Skeletal muscle tissue (tissue), 4 donors: ENCODE measurements around the gene FOXQ1. TPM values are rescaled to one million over a fixed set of nuclear protein-coding genes. Genes with fewer than 3 reads are reported as not detected.
A peak's percentile ranks its signal among the peaks of the same experiment; 100 is the strongest.

ENCODE experiments used
- H3K27ac ChIP-seq: one replicate; pipeline ENCODE4 v1.7.0; 2013; ENCODE audit warnings: mild to moderate bottlenecking, low read depth, low read length, inconsistent platforms
- H3K27me3 ChIP-seq, 3 donors: one replicate each; pipeline ENCODE4 v1.7.0; 2013; ENCODE audit warnings: low read length in 3 of 3; ENCODE audit not compliant: control insufficient read depth in 3 of 3, insufficient read depth in 3 of 3
- H3K36me3 ChIP-seq, 3 donors: one replicate each; pipeline ENCODE4 v1.7.0; 2013; ENCODE audit warnings: low read length in 3 of 3; ENCODE audit not compliant: control insufficient read depth in 3 of 3, insufficient read depth in 3 of 3
- H3K4me1 ChIP-seq, 3 donors: one replicate each; pipeline ENCODE4 v1.7.0; 2013; ENCODE audit warnings: low read length in 3 of 3, mild to moderate bottlenecking in 3 of 3; ENCODE audit not compliant: control insufficient read depth in 3 of 3, insufficient read depth in 3 of 3
- H3K4me3 ChIP-seq, 3 donors: one replicate each; pipeline ENCODE4 v1.7.0; 2013; ENCODE audit warnings: low read length in 3 of 3
- H3K9ac ChIP-seq, 3 donors: one replicate each; pipeline ENCODE4 v1.7.0; 2013; ENCODE audit warnings: low read length in 3 of 3, mild to moderate bottlenecking in 3 of 3, moderate library complexity in 2 of 3, low read depth in 1 of 3
- H3K9me3 ChIP-seq, 3 donors: one replicate each; pipeline ENCODE4 v1.7.0; 2013; ENCODE audit warnings: low read length in 3 of 3; ENCODE audit not compliant: control insufficient read depth in 3 of 3
- total RNA-seq: library from RNA; depleted of rRNA; stranded (reverse); fragments of >200 nt; gene quantifications from one replicate; pipeline ENCODE4 v1.2.3, GENCODE V29; 2014
- donor health status: Osteomylitis.

The FOXQ1 gene
- total RNA-seq, 1 donor from 2014 or later, result not detected

GRCh38 chr6:1290805-1291204 is 21.1 kb upstream of the FOXQ1 start:
- H3K27ac ChIP-seq, result no peak overlapping the region
- H3K9ac ChIP-seq, result no peak overlapping the region
- no peaks in the 10 kb centered on the region for H3K36me3 ChIP-seq
- H3K4me1 ChIP-seq, result no peaks in the 10 kb centered on the region
- no peak overlapping the region for H3K4me3 ChIP-seq
- peaks cover 4 to 20% (median 16%) of the 10 kb centered on the region in 3 donors for H3K27me3 ChIP-seq
- H3K9me3 ChIP-seq, result peaks cover 0 to 2% (median 0%) of the 10 kb centered on the region in 3 donors

GRCh38 chr6:1291381-1291780 is 20.5 kb upstream of the FOXQ1 start:
- no peaks in the 10 kb centered on the region for H3K36me3 ChIP-seq
- H3K4me3 ChIP-seq, result no peak overlapping the region
- H3K4me1 ChIP-seq, result no peaks in the 10 kb centered on the region
- H3K9ac ChIP-seq, result no peak overlapping the region
- peaks cover 0 to 2% (median 0%) of the 10 kb centered on the region in 3 donors for H3K9me3 ChIP-seq
- peaks cover 7 to 23% (median 16%) of the 10 kb centered on the region in 3 donors for H3K27me3 ChIP-seq
- H3K27ac ChIP-seq, result no peak overlapping the region

GRCh38 chr6:1295420-1295819 is 16.5 kb upstream of the FOXQ1 start:
- H3K4me1 ChIP-seq, result no peaks in the 10 kb centered on the region
- no peaks in the 10 kb centered on the region for H3K36me3 ChIP-seq
- H3K27ac ChIP-seq, result no peak overlapping the region
- no peak overlapping the region for H3K4me3 ChIP-seq
- H3K9me3 ChIP-seq, result peaks cover 0 to 2% (median 0%) of the 10 kb centered on the region in 3 donors
- peaks cover 7 to 16% (median 14%) of the 10 kb centered on the region in 3 donors for H3K27me3 ChIP-seq
- H3K9ac ChIP-seq, result no peak overlapping the region

DNA sequence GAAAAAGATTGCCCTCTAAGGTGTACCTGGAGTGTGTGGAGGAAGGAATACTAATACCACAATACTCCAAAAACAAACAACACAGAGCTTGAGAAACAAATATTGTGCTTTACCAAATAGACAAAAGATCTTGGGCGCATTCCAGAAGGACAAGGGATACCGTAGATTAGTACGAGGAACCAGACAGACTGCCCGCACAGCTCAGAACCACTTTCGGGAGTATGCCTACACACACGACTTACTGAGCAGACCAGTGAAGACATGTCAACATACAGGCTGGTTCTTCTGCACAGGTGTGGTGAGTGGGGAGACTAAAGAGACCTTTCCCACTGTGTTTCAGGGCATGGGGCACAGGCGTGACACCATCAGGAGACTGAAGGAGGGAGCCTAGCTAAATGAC is 15.8 kb upstream of the FOXQ1 start:
- H3K9me3 ChIP-seq, result peaks cover 0 to 2% (median 0%) of the 10 kb centered on the region in 3 donors
- H3K9ac ChIP-seq, result no peak overlapping the region
- no peaks in the 10 kb centered on the region for H3K4me1 ChIP-seq
- no peak overlapping the region for H3K4me3 ChIP-seq
- no peak overlapping the region for H3K27ac ChIP-seq
- no peaks in the 10 kb centered on the region for H3K36me3 ChIP-seq
- H3K27me3 ChIP-seq, result peaks cover 7 to 16% (median 14%) of the 10 kb centered on the region in 3 donors

DNA sequence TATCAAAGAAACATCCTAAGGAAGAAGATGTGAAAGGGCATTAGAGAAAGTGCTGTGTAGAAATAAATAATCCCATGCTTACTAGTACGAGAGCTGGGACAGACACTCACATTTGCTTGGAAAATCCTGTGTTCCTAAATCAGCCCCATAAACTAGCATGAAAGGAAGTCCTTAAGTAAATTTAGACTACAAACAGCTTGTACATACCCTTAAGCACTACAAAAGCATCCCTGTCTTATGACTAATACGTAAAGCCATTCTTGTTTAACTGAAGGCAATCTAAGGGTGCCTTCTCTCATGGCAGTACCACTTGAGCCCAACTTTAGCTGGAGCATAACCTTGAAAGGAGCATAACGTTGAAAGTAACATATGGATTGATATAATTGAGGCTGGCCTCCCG is 15.4 kb upstream of the FOXQ1 start:
- no peak overlapping the region for H3K4me3 ChIP-seq
- no peak overlapping the region for H3K27ac ChIP-seq
- H3K27me3 ChIP-seq, result peaks cover 7 to 16% (median 14%) of the 10 kb centered on the region in 3 donors

DNA sequence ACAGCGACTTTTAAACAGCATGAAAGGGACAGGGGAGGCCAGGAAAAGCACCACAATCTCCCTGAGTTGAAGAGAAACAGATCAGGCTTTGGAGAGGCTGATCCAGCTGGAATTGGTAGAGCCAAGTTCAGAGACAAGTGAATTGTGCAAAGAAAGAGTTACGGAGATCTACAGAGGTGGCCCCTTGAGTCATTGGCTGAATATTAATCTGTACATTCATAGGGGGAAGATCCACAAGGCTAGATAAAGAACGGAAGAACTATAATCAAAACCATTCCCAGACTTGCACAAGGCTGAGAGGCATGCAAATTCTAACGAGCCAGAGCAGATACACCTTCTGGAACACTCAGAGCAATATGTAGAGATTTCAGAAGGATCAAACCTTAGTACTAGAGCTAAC is 14.2 kb upstream of the FOXQ1 start:
- H3K36me3 ChIP-seq, result no peaks in the 10 kb centered on the region
- H3K4me3 ChIP-seq, result no peak overlapping the region
- H3K4me1 ChIP-seq, result no peaks in the 10 kb centered on the region
- peaks cover 3 to 11% (median 10%) of the 10 kb centered on the region in 3 donors for H3K27me3 ChIP-seq
- no peak overlapping the region for H3K27ac ChIP-seq
- peaks cover 0 to 2% (median 0%) of the 10 kb centered on the region in 3 donors for H3K9me3 ChIP-seq
- no peak overlapping the region for H3K9ac ChIP-seq

More for the DNA sequence above, 15.4 kb upstream of the FOXQ1 start:
- peaks cover 0 to 2% (median 0%) of the 10 kb centered on the region in 3 donors for H3K9me3 ChIP-seq
- no peaks in the 10 kb centered on the region for H3K36me3 ChIP-seq
- H3K9ac ChIP-seq, result no peak overlapping the region
- H3K4me1 ChIP-seq, result no peaks in the 10 kb centered on the region

DNA sequence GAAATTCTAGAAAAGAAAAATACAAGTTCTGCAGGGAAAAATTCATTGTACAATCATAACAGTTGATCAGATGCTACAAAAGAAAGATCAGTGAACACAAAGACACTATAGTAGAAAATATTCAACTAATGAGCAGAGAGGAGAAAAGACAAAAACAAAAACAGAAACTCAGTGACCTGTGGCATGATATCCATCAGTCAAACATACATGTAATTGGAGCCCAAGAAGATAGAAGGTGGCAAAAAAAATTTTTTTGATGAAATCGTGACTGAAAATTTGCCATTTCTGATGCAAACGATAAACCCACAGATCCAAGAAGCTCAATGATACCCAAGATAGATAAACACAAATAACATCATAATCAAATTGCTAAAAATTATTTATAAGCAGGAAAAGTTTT is 13.1 kb upstream of the FOXQ1 start:
- no peak overlapping the region for H3K27ac ChIP-seq
- H3K27me3 ChIP-seq, result peaks cover 3 to 11% (median 10%) of the 10 kb centered on the region in 3 donors

GRCh38 chr6:1306133-1306532 is 5.8 kb upstream of the FOXQ1 start:
- H3K4me3 ChIP-seq, result no peak overlapping the region
- no peak overlapping the region for H3K27ac ChIP-seq
- H3K36me3 ChIP-seq, result no peaks in the 10 kb centered on the region
- no peak overlapping the region for H3K9ac ChIP-seq
- H3K27me3 ChIP-seq, result peaks cover 20 to 29% (median 21%) of the 10 kb centered on the region in 3 donors
- H3K9me3 ChIP-seq, result peaks cover 0 to 2% (median 0%) of the 10 kb centered on the region in 3 donors
- peaks cover 4 to 7% (median 4%) of the 10 kb centered on the region in 3 donors for H3K4me1 ChIP-seq

More for the DNA sequence above, 13.1 kb upstream of the FOXQ1 start:
- no peak overlapping the region for H3K4me3 ChIP-seq
- H3K36me3 ChIP-seq, result no peaks in the 10 kb centered on the region
- H3K9me3 ChIP-seq, result peaks cover 0 to 2% (median 0%) of the 10 kb centered on the region in 3 donors
- H3K4me1 ChIP-seq, result no peaks in the 10 kb centered on the region
- H3K9ac ChIP-seq, result no peak overlapping the region

GRCh38 chr6:1309366-1309765 is 2.5 kb upstream of the FOXQ1 start:
- Histone ChIP-seq H3K4me1 (peaks cover 10 to 20% (median 17%) of the 10 kb centered on the region in 3 donors), H3K27me3 (peaks cover 42 to 58% (median 48%) of the 10 kb centered on the region in 3 donors), H3K27ac (no peak overlapping the region), H3K36me3 (no peaks in the 10 kb centered on the region), H3K9ac (no peak overlapping the region), H3K4me3 (no peak overlapping the region), H3K9me3 (peaks cover 0 to 2% (median 0%) of the 10 kb centered on the region in 3 donors)

- peaks cover 56 to 69% (median 62%) of the 10 kb centered on the region in 3 donors for H3K27me3 ChIP-seq
- H3K9ac ChIP-seq, result peak overlapping the region in 1 of 3 donors; percentile 40
- peak overlapping the region; percentile 67 to 69 (median 67) for H3K4me3 ChIP-seq
- H3K27ac ChIP-seq, result no peak overlapping the region
- H3K4me1 ChIP-seq, result peaks cover 11 to 21% (median 17%) of the 10 kb centered on the region in 3 donors
- no peaks in the 10 kb centered on the region for H3K36me3 ChIP-seq
- H3K9me3 ChIP-seq, result peaks cover 0 to 2% (median 0%) of the 10 kb centered on the region in 3 donors
These were observed 1.1 kb upstream of the FOXQ1 start for GRCh38 chr6:1310628-1311399.
